RPMI8226 (cell line): ENCODE data around the gene TMEM176A.
A peak's percentile ranks its signal among the peaks of the same experiment; 100 is the strongest.
"Not testable (repeated sequence)": the region's sequence is repeated elsewhere in the genome, so short reads cannot be mapped to it uniquely, and the experiment has no call there.

Experiments used
- DNase-seq: peaks from one replicate; pipeline ENCODE4 v3.0.0-alpha.2; 2015

TMEM176A gene

GRCh38 chr7:150800581-150801241 is at the start of gene TMEM176A:
Gene TMEM176A (plus strand): TSS chr7:150800769. CDS start chr7:150801551, 782 bp downstream.
- no peak for DNase-seq

GRCh38 chr7:150751702-150752101 is 48.9 kb upstream of the TMEM176A start:
- DNase-seq = no peak

- DNase-seq = peak; percentile 23
Observed at GRCh38 chr7:150753239-150753638, 47.3 kb upstream of the TMEM176A start.

GRCh38 chr7:150753826-150754603 is 46.6 kb upstream of the TMEM176A start:
- peak; percentile 42 for DNase-seq

GRCh38 chr7:150754951-150755350 is 45.6 kb upstream of the TMEM176A start:
- no peak for DNase-seq

GRCh38 chr7:150755473-150756099 is 45.0 kb upstream of the TMEM176A start:
- DNase-seq = no peak

GRCh38 chr7:150756166-150756565 is 44.4 kb upstream of the TMEM176A start:
- DNase-seq = no peak

GRCh38 chr7:150756858-150757257 is 43.7 kb upstream of the TMEM176A start:
- peak; percentile 51 for DNase-seq

- no peak for DNase-seq
Observed at GRCh38 chr7:150759479-150759878, 41.1 kb upstream of the TMEM176A start.

- no peak for DNase-seq
Observed at GRCh38 chr7:150766334-150766709, 34.2 kb upstream of the TMEM176A start.

- DNase-seq = no peak
Observed at GRCh38 chr7:150769768-150770167, 30.8 kb upstream of the TMEM176A start.

GRCh38 chr7:150774131-150774530 is 26.4 kb upstream of the TMEM176A start:
- DNase-seq = not testable (repeated sequence)

GRCh38 chr7:150778014-150778737 is 22.4 kb upstream of the TMEM176A start:
- DNase-seq = no peak

- DNase-seq = peak; percentile 81
Observed at GRCh38 chr7:150778738-150779301, 21.7 kb upstream of the TMEM176A start.

- no peak for DNase-seq
Observed at GRCh38 chr7:150780292-150780691, 20.3 kb upstream of the TMEM176A start.

GRCh38 chr7:150781103-150781502 is 19.5 kb upstream of the TMEM176A start:
- DNase-seq = no peak

GRCh38 chr7:150781961-150782360 is 18.6 kb upstream of the TMEM176A start:
- no peak for DNase-seq

- no peak for DNase-seq
Observed at GRCh38 chr7:150784120-150784736, 16.3 kb upstream of the TMEM176A start.

GRCh38 chr7:150784954-150785353 is 15.6 kb upstream of the TMEM176A start:
- DNase-seq = no peak

- peak; percentile 95 for DNase-seq
Observed at GRCh38 chr7:150787321-150788281, 13.0 kb upstream of the TMEM176A start.
